Stimulated activated memory B cell treated with anti-CD40 and anti-IgM and Interleukin-4, amounts not matched to agents 10 μg/mL and 1 μg/mL and 100 μg/mL, for 72 hours (primary cell): ENCODE results near the gene SLC9A7.

Experiments used
- ATAC-seq: fragments of 150-1000 bp; cut with Tn5 transposase; 2 replicates; pipeline ENCODE4 v1.10.0; 2021
- H3K27ac Mint-ChIP-seq: one replicate; pipeline ENCODE4 v1.8.0; 2022; ENCODE audit warnings: mild to moderate bottlenecking, mixed read lengths
- H3K27me3 Mint-ChIP-seq: one replicate; pipeline ENCODE4 v1.8.0; 2022; ENCODE audit warnings: mixed read lengths
- H3K36me3 Mint-ChIP-seq: one replicate; pipeline ENCODE4 v1.8.0; 2022; ENCODE audit warnings: mixed read lengths
- H3K4me1 Mint-ChIP-seq: one replicate; pipeline ENCODE4 v1.8.0; 2022; ENCODE audit warnings: mixed read lengths
- H3K4me3 Mint-ChIP-seq: one replicate; pipeline ENCODE4 v1.8.0; 2022; ENCODE audit warnings: mild to moderate bottlenecking, moderate library complexity, mixed read lengths
- H3K9me3 Mint-ChIP-seq: one replicate; pipeline ENCODE4 v1.8.0; 2022; ENCODE audit warnings: mixed read lengths

The SLC9A7 gene

GRCh38 chrX:46627711-46628419 lies 131.1 kb downstream of the SLC9A7 start:
- no peak for ATAC-seq
- H3K4me3 Mint-ChIP-seq = no peak overlapping the region
- H3K9me3 Mint-ChIP-seq = no peaks in the 10 kb centered on the region
- H3K4me1 Mint-ChIP-seq = peaks cover 54% of the 10 kb centered on the region
- H3K27ac Mint-ChIP-seq = peak overlapping the region; percentile 88
- H3K27me3 Mint-ChIP-seq = no peaks in the 10 kb centered on the region
- H3K36me3 Mint-ChIP-seq = peaks cover 44% of the 10 kb centered on the region

GRCh38 chrX:46627062-46627461 lies 131.9 kb downstream of the SLC9A7 start:
- Mint-ChIP-seq H3K4me3 (no peak overlapping the region), H3K36me3 (peaks cover 37% of the 10 kb centered on the region), H3K27me3 (no peaks in the 10 kb centered on the region), H3K27ac (peak overlapping the region; percentile 88), H3K4me1 (peaks cover 47% of the 10 kb centered on the region), H3K9me3 (no peaks in the 10 kb centered on the region)
- ATAC-seq = no peak

GRCh38 chrX:46626566-46626965 lies 132.4 kb downstream of the SLC9A7 start:
- peaks cover 36% of the 10 kb centered on the region for H3K36me3 Mint-ChIP-seq
- H3K4me3 Mint-ChIP-seq = peak overlapping the region; percentile 23
- no peaks in the 10 kb centered on the region for H3K9me3 Mint-ChIP-seq
- peak; percentile 58 for ATAC-seq
- peaks cover 44% of the 10 kb centered on the region for H3K4me1 Mint-ChIP-seq
- no peaks in the 10 kb centered on the region for H3K27me3 Mint-ChIP-seq
- peak overlapping the region; percentile 88 for H3K27ac Mint-ChIP-seq

- Mint-ChIP-seq H3K36me3 (peaks cover 26% of the 10 kb centered on the region), H3K4me3 (no peak overlapping the region), H3K27ac (no peak overlapping the region), H3K4me1 (peaks cover 29% of the 10 kb centered on the region), H3K9me3 (no peaks in the 10 kb centered on the region), H3K27me3 (no peaks in the 10 kb centered on the region)
- no peak for ATAC-seq
Observed at GRCh38 chrX:46624090-46624786, 134.7 kb downstream of the SLC9A7 start.

- no peak overlapping the region for H3K4me3 Mint-ChIP-seq
- peaks cover 2% of the 10 kb centered on the region for H3K4me1 Mint-ChIP-seq
- H3K36me3 Mint-ChIP-seq = peaks cover 36% of the 10 kb centered on the region
- H3K27me3 Mint-ChIP-seq = no peaks in the 10 kb centered on the region
- no peak overlapping the region for H3K27ac Mint-ChIP-seq
- no peak for ATAC-seq
- no peaks in the 10 kb centered on the region for H3K9me3 Mint-ChIP-seq
Observed at GRCh38 chrX:46621572-46621971, 137.3 kb downstream of the SLC9A7 start.

GRCh38 chrX:46620505-46620904 lies 138.4 kb downstream of the SLC9A7 start:
- no peak for ATAC-seq
- Mint-ChIP-seq H3K9me3 (no peaks in the 10 kb centered on the region), H3K36me3 (peaks cover 38% of the 10 kb centered on the region), H3K27ac (no peak overlapping the region), H3K4me3 (no peak overlapping the region), H3K4me1 (no peaks in the 10 kb centered on the region), H3K27me3 (no peaks in the 10 kb centered on the region)

- peaks cover 40% of the 10 kb centered on the region for H3K36me3 Mint-ChIP-seq
Observed at GRCh38 chrX:46618947-46619346, 140.0 kb downstream of the SLC9A7 start.

GRCh38 chrX:46617906-46618305 lies 141.0 kb downstream of the SLC9A7 start:
- Mint-ChIP-seq H3K27ac (no peak overlapping the region), H3K9me3 (no peaks in the 10 kb centered on the region), H3K4me1 (no peaks in the 10 kb centered on the region), H3K27me3 (no peaks in the 10 kb centered on the region), H3K36me3 (peaks cover 48% of the 10 kb centered on the region), H3K4me3 (no peak overlapping the region)
- no peak for ATAC-seq

More at GRCh38 chrX:46618947-46619346, 140.0 kb downstream of the SLC9A7 start:
- H3K27ac Mint-ChIP-seq = no peak overlapping the region
- no peaks in the 10 kb centered on the region for H3K4me1 Mint-ChIP-seq
- no peak for ATAC-seq
- no peaks in the 10 kb centered on the region for H3K9me3 Mint-ChIP-seq
- H3K27me3 Mint-ChIP-seq = no peaks in the 10 kb centered on the region
- no peak overlapping the region for H3K4me3 Mint-ChIP-seq

- Mint-ChIP-seq H3K4me3 (no peak overlapping the region), H3K36me3 (peaks cover 26% of the 10 kb centered on the region), H3K27ac (no peak overlapping the region), H3K27me3 (no peaks in the 10 kb centered on the region), H3K4me1 (no peaks in the 10 kb centered on the region), H3K9me3 (no peaks in the 10 kb centered on the region)
- no peak for ATAC-seq
Observed at GRCh38 chrX:46611658-46612362, 147.1 kb downstream of the SLC9A7 start.

- Mint-ChIP-seq H3K4me3 (no peak overlapping the region), H3K27me3 (no peaks in the 10 kb centered on the region), H3K27ac (no peak overlapping the region), H3K4me1 (no peaks in the 10 kb centered on the region), H3K36me3 (peaks cover 25% of the 10 kb centered on the region), H3K9me3 (no peaks in the 10 kb centered on the region)
- no peak for ATAC-seq
Observed at GRCh38 chrX:46610070-46610658, 148.8 kb downstream of the SLC9A7 start.

- H3K36me3 Mint-ChIP-seq = peaks cover 14% of the 10 kb centered on the region
- ATAC-seq = no peak
- no peaks in the 10 kb centered on the region for H3K9me3 Mint-ChIP-seq
- H3K27ac Mint-ChIP-seq = no peak overlapping the region
- H3K4me1 Mint-ChIP-seq = no peaks in the 10 kb centered on the region
- H3K27me3 Mint-ChIP-seq = no peaks in the 10 kb centered on the region
- no peak overlapping the region for H3K4me3 Mint-ChIP-seq
Observed at GRCh38 chrX:46607916-46608315, 151.0 kb downstream of the SLC9A7 start.

- H3K4me3 Mint-ChIP-seq = no peak overlapping the region
- H3K27me3 Mint-ChIP-seq = no peaks in the 10 kb centered on the region
- no peak for ATAC-seq
- H3K36me3 Mint-ChIP-seq = peaks cover 11% of the 10 kb centered on the region
- no peaks in the 10 kb centered on the region for H3K9me3 Mint-ChIP-seq
- H3K27ac Mint-ChIP-seq = no peak overlapping the region
- no peaks in the 10 kb centered on the region for H3K4me1 Mint-ChIP-seq
Observed at GRCh38 chrX:46602468-46603102, 156.3 kb downstream of the SLC9A7 start.

GRCh38 chrX:46601283-46601682 lies 157.6 kb downstream of the SLC9A7 start:
- no peak for ATAC-seq
- Mint-ChIP-seq H3K4me3 (no peak overlapping the region), H3K27me3 (no peaks in the 10 kb centered on the region), H3K27ac (no peak overlapping the region), H3K36me3 (peaks cover 7% of the 10 kb centered on the region), H3K4me1 (no peaks in the 10 kb centered on the region), H3K9me3 (no peaks in the 10 kb centered on the region)

GRCh38 chrX:46599051-46599560 lies 159.8 kb downstream of the SLC9A7 start:
- no peak overlapping the region for H3K4me3 Mint-ChIP-seq
- H3K9me3 Mint-ChIP-seq = no peaks in the 10 kb centered on the region
- no peaks in the 10 kb centered on the region for H3K27me3 Mint-ChIP-seq
- ATAC-seq = no peak
- no peaks in the 10 kb centered on the region for H3K4me1 Mint-ChIP-seq
- H3K27ac Mint-ChIP-seq = no peak overlapping the region
- peaks cover 5% of the 10 kb centered on the region for H3K36me3 Mint-ChIP-seq

- ATAC-seq = no peak
- H3K4me3 Mint-ChIP-seq = no peak overlapping the region
- peaks cover 5% of the 10 kb centered on the region for H3K36me3 Mint-ChIP-seq
- H3K9me3 Mint-ChIP-seq = no peaks in the 10 kb centered on the region
- H3K4me1 Mint-ChIP-seq = peaks cover 4% of the 10 kb centered on the region
- no peak overlapping the region for H3K27ac Mint-ChIP-seq
- no peaks in the 10 kb centered on the region for H3K27me3 Mint-ChIP-seq
Observed at GRCh38 chrX:46597771-46598170, 161.1 kb downstream of the SLC9A7 start.
